Measurements from ENCODE around the gene ZDHHC13.

DNA sequence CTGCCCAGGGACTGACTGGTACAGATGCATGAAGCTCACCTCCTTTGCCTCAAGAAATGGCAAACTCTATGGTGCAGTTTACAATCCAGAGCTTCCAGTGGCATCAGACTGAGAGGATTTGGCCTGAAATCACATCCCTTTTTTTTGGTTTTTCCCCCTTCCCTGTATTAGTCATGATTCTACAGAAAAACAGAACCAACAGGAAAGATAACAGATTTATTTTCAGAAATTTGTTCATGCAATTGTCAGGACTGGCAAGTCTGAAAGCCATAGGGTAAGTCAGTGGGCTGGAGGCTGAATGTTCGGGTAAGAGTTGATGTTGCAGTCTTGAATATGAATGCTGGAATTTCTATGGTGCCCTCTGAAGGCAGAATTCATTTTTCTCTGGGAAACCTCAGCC, 12.0 kb upstream of the ZDHHC13 start:
- TF ChIP-seq CEBPB (IDR thresholded peaks at IDR 0.05; ENCODE audit: low read depth, low read length) (no peak), CREB1 (IDR thresholded peaks at IDR 0.05) (no peak), POLR2A (IDR thresholded peaks at IDR 0.05; ENCODE audit: control extremely low read depth in 1 of 2, low read depth in 2 of 2, low read length in 2 of 2) (no peak), ZNF274 (IDR thresholded peaks at IDR 0.05; ENCODE audit: borderline replicate concordance, extremely low read depth, low read length) (no peak), JUND (IDR thresholded peaks at IDR 0.05; ENCODE audit: low read length) (no peak), TEAD4 (IDR thresholded peaks at IDR 0.05; ENCODE audit: low read depth, low read length) (no peak), SUZ12 (IDR thresholded peaks at IDR 0.05; ENCODE audit: low read length) (no peak), EP300 (IDR thresholded peaks at IDR 0.05; ENCODE audit: borderline replicate concordance in 1 of 2, low read depth in 2 of 2, low read length in 2 of 2) (no peak), SP2 (IDR thresholded peaks at IDR 0.05; ENCODE audit: low read length) (no peak), MAFK (IDR thresholded peaks at IDR 0.05; ENCODE audit: low read depth, low read length) (no peak), NRF1 (IDR thresholded peaks at IDR 0.05; ENCODE audit: low read depth, low read length) (no peak), KDM5A (IDR thresholded peaks at IDR 0.05; ENCODE audit: low read length) (no peak)
- TF ChIP-seq, protein P1, sequence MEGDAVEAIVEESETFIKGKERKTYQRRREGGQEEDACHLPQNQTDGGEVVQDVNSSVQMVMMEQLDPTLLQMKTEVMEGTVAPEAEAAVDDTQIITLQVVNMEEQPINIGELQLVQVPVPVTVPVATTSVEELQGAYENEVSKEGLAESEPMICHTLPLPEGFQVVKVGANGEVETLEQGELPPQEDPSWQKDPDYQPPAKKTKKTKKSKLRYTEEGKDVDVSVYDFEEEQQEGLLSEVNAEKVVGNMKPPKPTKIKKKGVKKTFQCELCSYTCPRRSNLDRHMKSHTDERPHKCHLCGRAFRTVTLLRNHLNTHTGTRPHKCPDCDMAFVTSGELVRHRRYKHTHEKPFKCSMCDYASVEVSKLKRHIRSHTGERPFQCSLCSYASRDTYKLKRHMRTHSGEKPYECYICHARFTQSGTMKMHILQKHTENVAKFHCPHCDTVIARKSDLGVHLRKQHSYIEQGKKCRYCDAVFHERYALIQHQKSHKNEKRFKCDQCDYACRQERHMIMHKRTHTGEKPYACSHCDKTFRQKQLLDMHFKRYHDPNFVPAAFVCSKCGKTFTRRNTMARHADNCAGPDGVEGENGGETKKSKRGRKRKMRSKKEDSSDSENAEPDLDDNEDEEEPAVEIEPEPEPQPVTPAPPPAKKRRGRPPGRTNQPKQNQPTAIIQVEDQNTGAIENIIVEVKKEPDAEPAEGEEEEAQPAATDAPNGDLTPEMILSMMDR (IDR thresholded peaks at IDR 0.05; ENCODE audit: control extremely low read depth in 1 of 3, insufficient read depth in 1 of 3, low read depth in 1 of 3, low read length in 3 of 3) = no peak
